H1 (cell line): ENCODE results near the gene SPRR3. TPM values are rescaled to one million over a fixed set of nuclear protein-coding genes. Genes with fewer than 3 reads are reported as not detected.
A peak's percentile ranks its signal among the peaks of the same experiment; 100 is the strongest.

ENCODE experiments used
- CTCF ChIA-PET: fragments of 300-600 bp; sonication (Branson Sonifier 250); formaldehyde crosslinking; loops from one replicate; lab custom pipeline; 2021; ENCODE audit not compliant: partially characterized antibody; lab: Charles Lee
- POLR2A ChIA-PET: fragments of 300-600 bp; sonication (Branson Sonifier 250); formaldehyde crosslinking; loops from one replicate; lab custom pipeline; 2021; ENCODE audit warnings: inconsistent platforms; ENCODE audit not compliant: partially characterized antibody; lab: Charles Lee
- DNase-seq, 2 experiments: peaks; one replicate each; pipeline versions ENCODE4 v3.0.0 to v3.0.0-alpha.2; 2010 to 2022; ENCODE audit warnings: low spot score in 2 of 2, low read depth in 1 of 2, mixed read lengths in 1 of 2
- FAIRE-seq: peaks from 2 replicates; lab custom pipeline; 2011; peaks lifted over from hg19 to GRCh38; lab: Jason Lieb, UNC
- H2AFZ ChIP-seq: 2 replicates; pipeline ENCODE4 v1.8.1; 2012; ENCODE audit warnings: low read length, inconsistent platforms
- H2AK5ac ChIP-seq: 2 replicates; pipeline ENCODE4 v1.6.1; 2013; ENCODE audit warnings: low read depth, low read length
- H2BK120ac ChIP-seq: replicated peaks from 2 replicates; pipeline ENCODE3; 2013; ENCODE audit warnings: low read depth, low read length, inconsistent platforms
- H2BK12ac ChIP-seq: 2 replicates; pipeline ENCODE4 v1.6.1; 2013; ENCODE audit warnings: low read depth, low read length
- H2BK15ac ChIP-seq: 2 replicates; pipeline ENCODE4 v1.6.1; 2013; ENCODE audit warnings: low read length
- H2BK20ac ChIP-seq: 2 replicates; pipeline ENCODE4 v1.6.1; 2013; ENCODE audit warnings: low read length
- H2BK5ac ChIP-seq: 2 replicates; pipeline ENCODE4 v1.6.1; 2013; ENCODE audit warnings: low read depth, low read length
- H3K14ac ChIP-seq: 2 replicates; pipeline ENCODE4 v1.6.1; 2013; ENCODE audit warnings: inconsistent platforms; ENCODE audit not compliant: insufficient read length
- H3K18ac ChIP-seq: 2 replicates; pipeline ENCODE4 v1.6.1; 2013; ENCODE audit warnings: low read length; ENCODE audit errors: extremely low read depth
- H3K23ac ChIP-seq: 2 replicates; pipeline ENCODE4 v1.6.1; 2013; ENCODE audit warnings: inconsistent platforms; ENCODE audit not compliant: insufficient read length
- H3K23me2 ChIP-seq: 2 replicates; pipeline ENCODE4 v1.6.1; 2013; ENCODE audit warnings: low read depth, low read length
- H3K27ac ChIP-seq: 2 replicates; pipeline ENCODE4 v1.6.1; 2011; ENCODE audit warnings: low read depth, low read length, inconsistent platforms
- H3K27me3 ChIP-seq, 4 experiments: replicated peaks in 1 of 4; 1 replicate in 1 of 4; 2 replicates in 3 of 4; pipeline versions ENCODE4 v1.6.1 to v1.8.1; 2011 to 2013; ENCODE audit warnings: low read length in 3 of 4, mild to moderate bottlenecking in 3 of 4, inconsistent platforms in 2 of 4, mixed read lengths in 2 of 4, moderate library complexity in 1 of 4; ENCODE audit not compliant: control insufficient read depth in 3 of 4, insufficient read depth in 3 of 4; ENCODE audit errors: extremely low read depth in 1 of 4
- H3K36me3 ChIP-seq, 4 experiments: 2 replicates each; pipeline versions ENCODE4 v1.6.1 to v1.8.1; 2011 to 2013; ENCODE audit warnings: mild to moderate bottlenecking in 4 of 4, low read length in 3 of 4, moderate library complexity in 2 of 4, control low read depth in 1 of 4, inconsistent platforms in 1 of 4; ENCODE audit not compliant: insufficient read depth in 4 of 4, control insufficient read depth in 2 of 4
- H3K4ac ChIP-seq: replicated peaks from 2 replicates; pipeline ENCODE3; 2013; ENCODE audit warnings: low read length, low read depth, mixed read lengths, inconsistent platforms; ENCODE audit not compliant: insufficient read length
- H3K4me1 ChIP-seq, 4 experiments: replicated peaks in 1 of 4; 1 replicate in 1 of 4; 2 replicates in 3 of 4; pipeline versions ENCODE4 v1.6.1 to v1.8.1; 2011 to 2013; ENCODE audit warnings: low read length in 3 of 4, inconsistent platforms in 2 of 4, mixed read lengths in 1 of 4; ENCODE audit not compliant: insufficient read depth in 4 of 4, control insufficient read depth in 3 of 4
- H3K4me2 ChIP-seq, 2 experiments: 2 replicates each; pipeline versions ENCODE4 v1.6.1 to v1.8.1; 2011 to 2013; ENCODE audit warnings: low read depth in 2 of 2, low read length in 2 of 2, control low read depth in 1 of 2, inconsistent platforms in 1 of 2, mild to moderate bottlenecking in 1 of 2; ENCODE audit not compliant: insufficient read depth in 1 of 2
- H3K4me3 ChIP-seq, 4 experiments: fragments of 200-600, 300-600 bp in 1 of 4; sonication (generic), shearing (Covaris generic), sonication (Bioruptor Twin) in 1 of 4; 2 replicates each; pipeline versions ENCODE4 v1.5.1 to v1.8.1; 2011 to 2016; ENCODE audit warnings: low read length in 4 of 4, low read depth in 3 of 4, control low read depth in 2 of 4, inconsistent platforms in 2 of 4, mild to moderate bottlenecking in 2 of 4, mixed read lengths in 1 of 4, moderate library complexity in 1 of 4; ENCODE audit not compliant: insufficient read depth in 2 of 4; ENCODE audit errors: extremely low read depth in 1 of 4
- H3K56ac ChIP-seq: replicated peaks from 2 replicates; pipeline ENCODE3; 2013; ENCODE audit warnings: low read depth, mild to moderate bottlenecking, mixed read lengths, low read length, inconsistent platforms; ENCODE audit not compliant: insufficient read length
- H3K79me1 ChIP-seq: 2 replicates; pipeline ENCODE4 v1.6.1; 2013; ENCODE audit warnings: low read depth, low read length, control low read depth
- H3K79me2 ChIP-seq, 2 experiments: 2 replicates each; pipeline versions ENCODE4 v1.6.1 to v1.8.1; 2012 to 2013; ENCODE audit warnings: low read length in 2 of 2, mild to moderate bottlenecking in 2 of 2, inconsistent platforms in 1 of 2; ENCODE audit not compliant: insufficient read depth in 2 of 2, control insufficient read depth in 1 of 2
- H3K9ac ChIP-seq, 4 experiments: replicated peaks in 1 of 4; 1 replicate in 1 of 4; 2 replicates in 3 of 4; pipeline versions ENCODE4 v1.6.1 to v1.8.1; 2011 to 2013; ENCODE audit warnings: low read depth in 3 of 4, low read length in 3 of 4, control low read depth in 2 of 4, mild to moderate bottlenecking in 2 of 4, moderate library complexity in 2 of 4, inconsistent platforms in 1 of 4; ENCODE audit errors: extremely low read depth in 1 of 4
- H3K9me3 ChIP-seq, 2 experiments: 2 replicates each; pipeline versions ENCODE4 v1.6.1 to v1.8.1; 2012 to 2013; ENCODE audit warnings: mild to moderate bottlenecking in 2 of 2, moderate library complexity in 2 of 2, control low read depth in 1 of 2, inconsistent platforms in 1 of 2, low read depth in 1 of 2, low read length in 1 of 2, mixed read lengths in 1 of 2; ENCODE audit not compliant: insufficient read depth in 2 of 2
- H4K20me1 ChIP-seq, 2 experiments: replicated peaks in 1 of 2; 2 replicates each; pipeline versions ENCODE3 to v1.8.1; 2011 to 2013; ENCODE audit warnings: inconsistent platforms in 2 of 2, low read length in 2 of 2, mild to moderate bottlenecking in 1 of 2; ENCODE audit not compliant: insufficient read depth in 2 of 2, control insufficient read depth in 1 of 2
- H4K5ac ChIP-seq: 2 replicates; pipeline ENCODE4 v1.6.1; 2013; ENCODE audit warnings: low read length, low read depth, mixed read lengths, inconsistent platforms; ENCODE audit not compliant: insufficient read length
- H4K8ac ChIP-seq: 2 replicates; pipeline ENCODE4 v1.8.0; 2013; ENCODE audit warnings: mild to moderate bottlenecking, moderate library complexity, low read length, inconsistent platforms; ENCODE audit not compliant: insufficient read depth; ENCODE audit errors: extremely low read depth
- H4K91ac ChIP-seq: replicated peaks from 2 replicates; pipeline ENCODE3; 2013; ENCODE audit warnings: low read length, mixed read lengths, inconsistent platforms; ENCODE audit not compliant: insufficient read length
- NRF1 ChIP-seq: IDR thresholded peaks from 2 replicates; pipeline ENCODE4 v1.6.1; 2011; ENCODE audit warnings: mild to moderate bottlenecking, low read depth, low read length, improper control_type of control experiment
- RNF2 ChIP-seq: fragments of 200-900, 300-1000 bp; sonication (generic); IDR thresholded peaks from 2 replicates; pipeline ENCODE4 v1.7.1; 2016; ENCODE audit warnings: borderline replicate concordance, low read depth, mild to moderate bottlenecking, antibody characterized with exemption, low read length; ENCODE audit not compliant: poor library complexity, severe bottlenecking; ENCODE audit errors: missing control alignments
- polyA plus RNA-seq, 7 experiments: library from polyadenylated mRNA; depleted of rRNA in 3 of 7; stranded (reverse) in 5 of 7; unstranded in 2 of 7; fragments of >200 nt in 5 of 7; fragments of 200-250 nt in 2 of 7; gene quantifications; 1 replicate in 5 of 7; 2 replicates in 1 of 7; 4 replicates in 1 of 7; pipeline versions ENCODE4 v1.2.1 to v1.2.3, GENCODE V29; 2011 to 2013; ENCODE audit warnings: missing spikeins in 2 of 7, mixed read lengths in 2 of 7
- total RNA-seq: library from RNA; stranded (reverse); fragmentation: NEBNext Ultra II Directional; extraction: Animal tissue kit (Norgen Biotek cat#: 25700); gene quantifications from 2 replicates; pipeline ENCODE4 v1.2.1, GENCODE V29; 2021

SPRR3 gene
- total and polyA plus RNA-seq, 2 of the 8 experiments (the other 6 are each of a cell fraction or from before 2014, with no cell fraction given): not detected

GRCh38 chr1:153032073-153032472, 30.5 kb downstream of the SPRR3 start:
- peak overlapping the region; percentile 63; the same call in 1 of the 2 replicates for H2BK15ac ChIP-seq
- H2AK5ac ChIP-seq: no peak overlapping the region
- no peaks in the 10 kb centered on the region for H3K23me2 ChIP-seq
- POLR2A ChIA-PET: no interaction called here
- H2BK20ac ChIP-seq: no peak overlapping the region
- no peak overlapping the region for H3K27ac ChIP-seq
- no peak overlapping the region for H3K14ac ChIP-seq
- no peak overlapping the region for H3K18ac ChIP-seq
- FAIRE-seq: no peak
- CTCF ChIA-PET: interaction anchor here (0.7 to 2.4 kb wide), 11 partner anchors 8 to 163 kb away, joined by 3 to 16 read pairs (median 4); partner anchors contain the start of gene SMCP
- no peak overlapping the region for H2AFZ ChIP-seq
- no peak overlapping the region for H2BK5ac ChIP-seq
- no peak overlapping the region for H3K9ac ChIP-seq
- H3K4ac ChIP-seq: no peak overlapping the region
- no peaks in the 10 kb centered on the region for H4K20me1 ChIP-seq
- no peak overlapping the region for H3K4me2 ChIP-seq
- no peaks in the 10 kb centered on the region for H3K4me1 ChIP-seq
- H3K23ac ChIP-seq: no peak overlapping the region
- H3K4me3 ChIP-seq: no peak overlapping the region
- H3K79me1 ChIP-seq: no peaks in the 10 kb centered on the region
- H4K5ac ChIP-seq: no peak overlapping the region
- 0 out of 2 replicates have a peak overlapping the region, but pooled peaks have one; percentile 27 for H2BK12ac ChIP-seq
- no peak overlapping the region for H3K56ac ChIP-seq
- peaks cover 0 to 1% (median 0%) of the 10 kb centered on the region in 4 experiments; a peak in 1 of 7 replicates for H3K27me3 ChIP-seq
- H3K9me3 ChIP-seq: no peaks in the 10 kb centered on the region
- H2BK120ac ChIP-seq: no peak overlapping the region
- no peak overlapping the region for H4K8ac ChIP-seq
- no peaks in the 10 kb centered on the region for H3K36me3 ChIP-seq
- TF ChIP-seq RNF2 (no peak), NRF1 (no peak)
- no peak for DNase-seq
- H4K91ac ChIP-seq: no peak overlapping the region
- no peaks in the 10 kb centered on the region for H3K79me2 ChIP-seq
